Measurements from ENCODE around the gene AXDND1. TPM values are rescaled to one million over a fixed set of nuclear protein-coding genes. Genes with fewer than 3 reads are reported as not detected.

The AXDND1 gene
- total and polyA plus RNA-seq, 9 of the 15 experiments (the other 6 are each of a cell fraction or from before 2014, with no cell fraction given): 0.03 to 0.13 (median 0.06) TPM; not detected in 5

- TF ChIP-seq PREB (CRISPR knock-in tag; IDR thresholded peaks at IDR 0.05) (no peak), NR3C1 (CRISPR knock-in tag; IDR thresholded peaks at IDR 0.05) (no peak), YY1 (IDR thresholded peaks at IDR 0.05; ENCODE audit: borderline replicate concordance in 1 of 3, control insufficient read depth in 1 of 3, extremely low read depth in 1 of 3, insufficient read depth in 3 of 3, insufficient read length in 1 of 3, insufficient replicate concordance in 2 of 3, low read depth in 1 of 3, low read length in 2 of 3) (peak in 1 of 3 experiments; percentile 5), ZNF830 (CRISPR knock-in tag; IDR thresholded peaks at IDR 0.05) (no peak), NR2C2 (CRISPR knock-in tag; IDR thresholded peaks at IDR 0.05) (no peak), NR2C2 (tag; IDR thresholded peaks at IDR 0.05) (peak; percentile 62), FOXJ2 (tag; IDR thresholded peaks at IDR 0.05) (0 out of 2 replicates have a peak, but pooled peaks have one; percentile 3), CHD4 (IDR thresholded peaks at IDR 0.05; ENCODE audit: insufficient read depth, insufficient replicate concordance, low read depth, low read length, poor library complexity, severe bottlenecking) (peak; percentile 15), ZBTB26 (CRISPR knock-in tag; IDR thresholded peaks at IDR 0.05) (no peak), IRF1 (CRISPR knock-in tag; IDR thresholded peaks at IDR 0.05; ENCODE audit: borderline replicate concordance) (no peak), SFPQ (IDR thresholded peaks at IDR 0.05; ENCODE audit: low read depth, low read length) (no peak), SMARCE1 (IDR thresholded peaks at IDR 0.05) (no peak), PRDM10 (IDR thresholded peaks at IDR 0.05; ENCODE audit: partially characterized antibody) (peak; percentile 93), GABPA (tag; conservative IDR thresholded peaks at IDR 0.05; ENCODE audit: low read depth) (peak; percentile 55), SPI1 (IDR thresholded peaks at IDR 0.05; ENCODE audit: borderline replicate concordance, low read depth, low read length) (no peak), RBM34 (IDR thresholded peaks at IDR 0.05; ENCODE audit: borderline replicate concordance, insufficient read depth, low read length) (no peak)
Observed at GRCh38 chr1:179366093-179366800, 476 bp downstream of the AXDND1 start (continued).

All from K562 (cell line).